Measurements from ENCODE around the gene DIS3L2. TPM values are rescaled to one million over a fixed set of nuclear protein-coding genes. Genes with fewer than 3 reads are reported as not detected.

DIS3L2 gene
- total RNA-seq, 1 donor from 2014 or later, result 34.3 TPM

GRCh38 chr2:232295971-232296370 lies 334.5 kb downstream of the DIS3L2 start:
- no peaks in the 10 kb centered on the region for H3K27me3 Mint-ChIP-seq (ENCODE audit: unreplicated experiment)
- TF ChIP-seq CTCF (IDR thresholded peaks at IDR 0.05), result no peak
- no peak overlapping the region for H3K4me3 Mint-ChIP-seq (ENCODE audit: unreplicated experiment)
- DNase-seq (ENCODE audit: extremely low spot score, unreplicated experiment), result no peak
- H3K27ac Mint-ChIP-seq (ENCODE audit: unreplicated experiment), result no peak overlapping the region
- H3K4me1 Mint-ChIP-seq (ENCODE audit: unreplicated experiment), result peaks cover 3% of the 10 kb centered on the region
- no peaks in the 10 kb centered on the region for H3K9me3 Mint-ChIP-seq (ENCODE audit: unreplicated experiment)
- H3K36me3 Mint-ChIP-seq (ENCODE audit: unreplicated experiment), result peaks cover 23% of the 10 kb centered on the region

- no peak for DNase-seq (ENCODE audit: extremely low spot score, unreplicated experiment)
- no peak for TF ChIP-seq CTCF (IDR thresholded peaks at IDR 0.05)
- no peak overlapping the region for H3K27ac Mint-ChIP-seq (ENCODE audit: unreplicated experiment)
- peaks cover 21% of the 10 kb centered on the region for H3K36me3 Mint-ChIP-seq (ENCODE audit: unreplicated experiment)
- no peak overlapping the region for H3K4me3 Mint-ChIP-seq (ENCODE audit: unreplicated experiment)
- no peaks in the 10 kb centered on the region for H3K27me3 Mint-ChIP-seq (ENCODE audit: unreplicated experiment)
- no peaks in the 10 kb centered on the region for H3K9me3 Mint-ChIP-seq (ENCODE audit: unreplicated experiment)
- H3K4me1 Mint-ChIP-seq (ENCODE audit: unreplicated experiment), result peaks cover 8% of the 10 kb centered on the region
Observed at GRCh38 chr2:232296776-232297525, 335.4 kb downstream of the DIS3L2 start.

DNA sequence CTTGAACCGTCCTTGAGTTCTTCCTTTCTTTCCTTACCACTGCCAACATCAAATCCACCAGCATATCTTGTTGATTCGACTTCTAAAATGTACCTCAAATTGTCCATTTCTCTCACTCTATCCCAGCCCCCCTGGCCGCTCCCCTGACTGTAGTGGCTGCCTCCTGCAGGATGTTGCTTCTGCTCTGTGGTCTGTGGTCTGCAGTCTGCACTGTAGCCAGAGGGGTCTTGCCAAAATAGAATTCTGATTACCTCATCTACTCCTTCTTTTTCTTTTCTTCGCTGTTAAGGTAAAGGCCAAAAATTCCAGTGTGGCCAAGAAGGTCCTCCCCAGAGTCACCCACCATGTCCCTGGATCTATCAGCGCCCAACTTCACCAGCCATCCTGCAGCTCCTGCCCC lies 337.6 kb downstream of the DIS3L2 start:
- no peak for TF ChIP-seq CTCF (IDR thresholded peaks at IDR 0.05)
- Mint-ChIP-seq H3K4me1 (ENCODE audit: unreplicated experiment) (peaks cover 8% of the 10 kb centered on the region), H3K4me3 (ENCODE audit: unreplicated experiment) (no peak overlapping the region), H3K27me3 (ENCODE audit: unreplicated experiment) (no peaks in the 10 kb centered on the region), H3K27ac (ENCODE audit: unreplicated experiment) (no peak overlapping the region), H3K9me3 (ENCODE audit: unreplicated experiment) (peaks cover 3% of the 10 kb centered on the region), H3K36me3 (ENCODE audit: unreplicated experiment) (peaks cover 16% of the 10 kb centered on the region)
- DNase-seq (ENCODE audit: extremely low spot score, unreplicated experiment), result no peak

DNA sequence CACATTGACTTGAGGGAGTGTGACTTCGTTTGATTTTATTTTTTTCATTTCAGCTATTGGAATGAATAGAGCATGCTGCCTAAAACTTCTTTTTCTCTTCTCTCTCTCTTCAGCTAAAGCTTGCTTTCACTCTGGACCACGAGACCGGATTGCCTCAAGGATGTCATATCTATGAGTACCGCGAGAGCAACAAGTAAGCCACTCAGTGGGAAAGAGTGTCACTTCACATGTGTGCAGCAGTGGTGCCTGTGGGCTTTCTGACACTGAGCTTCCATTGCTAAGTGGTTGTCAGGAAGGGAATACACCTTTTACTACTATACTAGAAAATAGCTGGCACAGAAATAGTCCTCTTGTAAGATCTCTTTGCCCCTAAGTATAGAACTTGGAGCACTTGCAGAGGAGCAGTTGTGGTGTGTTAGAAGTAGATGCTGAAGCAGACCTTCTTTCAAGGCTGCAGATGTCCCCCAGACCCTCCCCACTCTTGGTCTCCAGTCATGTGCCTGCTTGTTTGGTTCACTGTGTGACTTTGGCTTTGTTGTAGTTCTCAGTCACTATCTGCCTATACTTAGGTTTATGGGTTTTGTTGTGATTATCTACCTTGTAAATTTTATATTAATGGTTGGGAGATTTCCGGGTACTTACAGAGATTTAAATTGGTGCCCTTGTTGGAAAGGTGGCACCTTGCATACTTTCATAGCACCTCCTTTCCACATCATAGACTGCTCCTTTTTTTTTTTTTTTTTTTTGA lies 338.6 kb downstream of the DIS3L2 start:
- H3K36me3 Mint-ChIP-seq (ENCODE audit: unreplicated experiment), result peaks cover 18% of the 10 kb centered on the region
- peaks cover 8% of the 10 kb centered on the region for H3K4me1 Mint-ChIP-seq (ENCODE audit: unreplicated experiment)
- TF ChIP-seq CTCF (IDR thresholded peaks at IDR 0.05), result no peak
- no peaks in the 10 kb centered on the region for H3K27me3 Mint-ChIP-seq (ENCODE audit: unreplicated experiment)
- DNase-seq (ENCODE audit: extremely low spot score, unreplicated experiment), result no peak
- no peak overlapping the region for H3K4me3 Mint-ChIP-seq (ENCODE audit: unreplicated experiment)
- H3K9me3 Mint-ChIP-seq (ENCODE audit: unreplicated experiment), result peaks cover 7% of the 10 kb centered on the region
- H3K27ac Mint-ChIP-seq (ENCODE audit: unreplicated experiment), result no peak overlapping the region

GRCh38 chr2:232300894-232301387 lies 339.4 kb downstream of the DIS3L2 start:
- peaks cover 8% of the 10 kb centered on the region for H3K4me1 Mint-ChIP-seq (ENCODE audit: unreplicated experiment)
- DNase-seq (ENCODE audit: extremely low spot score, unreplicated experiment), result no peak
- no peaks in the 10 kb centered on the region for H3K27me3 Mint-ChIP-seq (ENCODE audit: unreplicated experiment)
- TF ChIP-seq CTCF (IDR thresholded peaks at IDR 0.05), result no peak
- peaks cover 21% of the 10 kb centered on the region for H3K36me3 Mint-ChIP-seq (ENCODE audit: unreplicated experiment)
- H3K4me3 Mint-ChIP-seq (ENCODE audit: unreplicated experiment), result no peak overlapping the region
- H3K27ac Mint-ChIP-seq (ENCODE audit: unreplicated experiment), result no peak overlapping the region
- H3K9me3 Mint-ChIP-seq (ENCODE audit: unreplicated experiment), result peaks cover 7% of the 10 kb centered on the region
